Effector memory CD4-positive, alpha-beta T cell (primary cell): ENCODE data around the gene PRKCE.

ENCODE experiments used
- DNase-seq, 3 donors: peaks; one replicate each; pipeline ENCODE4 v3.0.0-alpha.2; 2020
- H3K27ac ChIP-seq: 2 replicates; pipeline ENCODE4 v1.7.0; 2013; ENCODE audit warnings: mild to moderate bottlenecking, low read length, moderate library complexity; ENCODE audit not compliant: insufficient read depth, poor library complexity, severe bottlenecking
- H3K27me3 ChIP-seq: replicated peaks from 2 replicates; pipeline ENCODE4 v1.7.0; 2013; ENCODE audit warnings: mild to moderate bottlenecking, low read length; ENCODE audit not compliant: insufficient read depth, control insufficient read depth, poor library complexity, severe bottlenecking
- H3K36me3 ChIP-seq: 2 replicates; pipeline ENCODE4 v1.7.0; 2013; ENCODE audit warnings: mild to moderate bottlenecking, low read length, moderate library complexity; ENCODE audit not compliant: control insufficient read depth, insufficient read depth
- H3K4me1 ChIP-seq: 2 replicates; pipeline ENCODE4 v1.7.0; 2013; ENCODE audit warnings: low read length, mild to moderate bottlenecking; ENCODE audit not compliant: control insufficient read depth, insufficient read depth, poor library complexity, severe bottlenecking
- H3K4me3 ChIP-seq: 2 replicates; pipeline ENCODE4 v1.7.0; 2013; ENCODE audit warnings: low read length, low read depth, mild to moderate bottlenecking; ENCODE audit not compliant: insufficient read depth, poor library complexity, severe bottlenecking
- H3K9me3 ChIP-seq: 2 replicates; pipeline ENCODE4 v1.7.0; 2013; ENCODE audit warnings: mild to moderate bottlenecking, low read length, moderate library complexity; ENCODE audit not compliant: control insufficient read depth

Gene PRKCE

GRCh38 chr2:45918463-45919159 is 267.1 kb downstream of the PRKCE start:
- H3K27me3 ChIP-seq = no peaks in the 10 kb centered on the region
- H3K27ac ChIP-seq = no peak overlapping the region
- H3K4me1 ChIP-seq = no peaks in the 10 kb centered on the region
- DNase-seq = no peak
- H3K9me3 ChIP-seq = no peaks in the 10 kb centered on the region
- no peaks in the 10 kb centered on the region for H3K36me3 ChIP-seq
- no peak overlapping the region for H3K4me3 ChIP-seq

- Histone ChIP-seq H3K36me3 (no peaks in the 10 kb centered on the region), H3K27ac (no peak overlapping the region), H3K4me3 (no peak overlapping the region), H3K9me3 (no peaks in the 10 kb centered on the region), H3K27me3 (no peaks in the 10 kb centered on the region), H3K4me1 (no peaks in the 10 kb centered on the region)
- no peak for DNase-seq
Measured at GRCh38 chr2:45919160-45919650, 267.7 kb downstream of the PRKCE start.

DNA sequence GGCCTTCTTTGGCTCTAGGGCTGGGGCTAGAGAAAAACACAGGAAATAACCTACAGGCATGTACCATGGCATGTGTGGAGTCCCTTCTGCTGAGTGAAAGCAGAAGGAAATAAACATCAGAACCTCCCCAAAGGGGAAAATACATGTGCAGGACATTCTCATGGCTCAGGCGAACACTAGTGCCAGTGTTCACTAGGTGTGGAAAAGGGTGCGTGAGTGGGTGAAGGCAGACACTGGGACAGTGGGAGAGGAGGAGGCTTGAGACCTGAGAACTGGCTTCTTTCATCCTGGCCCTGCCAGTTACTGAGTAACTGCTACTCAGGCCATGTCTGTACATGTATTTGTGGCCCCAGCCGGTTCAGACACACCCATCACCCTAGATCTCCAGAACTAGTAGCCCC is 268.2 kb downstream of the PRKCE start:
- no peak overlapping the region for H3K27ac ChIP-seq
- DNase-seq = no peak

DNA sequence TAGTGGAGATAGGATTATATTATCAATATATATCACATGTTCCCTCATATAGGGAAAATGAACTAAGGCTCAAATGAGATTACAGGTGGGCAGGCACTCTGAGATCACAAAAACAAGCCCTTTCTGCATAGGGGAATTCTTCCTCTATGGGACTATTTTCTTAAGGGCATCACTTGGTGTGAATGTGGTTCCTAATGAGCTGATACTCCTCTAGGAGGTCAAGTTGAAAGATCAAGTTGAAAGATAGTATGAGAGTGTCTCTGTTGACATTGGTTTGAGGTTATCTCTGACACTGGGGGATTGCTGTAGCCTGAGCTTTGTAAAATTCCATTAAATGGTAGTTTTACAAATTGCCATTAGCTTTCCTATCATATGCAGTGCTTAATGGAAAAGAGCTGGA is 270.4 kb downstream of the PRKCE start:
- DNase-seq = no peak

More for the DNA sequence above, 268.2 kb downstream of the PRKCE start:
- Histone ChIP-seq H3K9me3 (no peaks in the 10 kb centered on the region), H3K4me3 (no peak overlapping the region), H3K27me3 (no peaks in the 10 kb centered on the region), H3K36me3 (no peaks in the 10 kb centered on the region), H3K4me1 (no peaks in the 10 kb centered on the region)

GRCh38 chr2:45922577-45922988 is 271.1 kb downstream of the PRKCE start:
- no peak overlapping the region for H3K27ac ChIP-seq
- H3K9me3 ChIP-seq = no peaks in the 10 kb centered on the region
- H3K4me3 ChIP-seq = no peak overlapping the region
- no peaks in the 10 kb centered on the region for H3K36me3 ChIP-seq
- no peaks in the 10 kb centered on the region for H3K4me1 ChIP-seq
- H3K27me3 ChIP-seq = no peaks in the 10 kb centered on the region
- DNase-seq = no peak

More for the DNA sequence above, 270.4 kb downstream of the PRKCE start:
- Histone ChIP-seq H3K27me3 (no peaks in the 10 kb centered on the region), H3K4me3 (no peak overlapping the region), H3K36me3 (no peaks in the 10 kb centered on the region), H3K9me3 (no peaks in the 10 kb centered on the region), H3K4me1 (no peaks in the 10 kb centered on the region), H3K27ac (no peak overlapping the region)

- no peak for DNase-seq
- H3K4me1 ChIP-seq = no peaks in the 10 kb centered on the region
- no peaks in the 10 kb centered on the region for H3K27me3 ChIP-seq
- H3K4me3 ChIP-seq = no peak overlapping the region
- H3K27ac ChIP-seq = no peak overlapping the region
- H3K36me3 ChIP-seq = no peaks in the 10 kb centered on the region
- no peaks in the 10 kb centered on the region for H3K9me3 ChIP-seq
Measured at GRCh38 chr2:45923701-45924100, 272.2 kb downstream of the PRKCE start.

GRCh38 chr2:45925026-45925425 is 273.6 kb downstream of the PRKCE start:
- no peak for DNase-seq
- Histone ChIP-seq H3K9me3 (no peaks in the 10 kb centered on the region), H3K27me3 (no peaks in the 10 kb centered on the region), H3K4me3 (no peak overlapping the region), H3K36me3 (no peaks in the 10 kb centered on the region), H3K27ac (no peak overlapping the region), H3K4me1 (no peaks in the 10 kb centered on the region)

DNA sequence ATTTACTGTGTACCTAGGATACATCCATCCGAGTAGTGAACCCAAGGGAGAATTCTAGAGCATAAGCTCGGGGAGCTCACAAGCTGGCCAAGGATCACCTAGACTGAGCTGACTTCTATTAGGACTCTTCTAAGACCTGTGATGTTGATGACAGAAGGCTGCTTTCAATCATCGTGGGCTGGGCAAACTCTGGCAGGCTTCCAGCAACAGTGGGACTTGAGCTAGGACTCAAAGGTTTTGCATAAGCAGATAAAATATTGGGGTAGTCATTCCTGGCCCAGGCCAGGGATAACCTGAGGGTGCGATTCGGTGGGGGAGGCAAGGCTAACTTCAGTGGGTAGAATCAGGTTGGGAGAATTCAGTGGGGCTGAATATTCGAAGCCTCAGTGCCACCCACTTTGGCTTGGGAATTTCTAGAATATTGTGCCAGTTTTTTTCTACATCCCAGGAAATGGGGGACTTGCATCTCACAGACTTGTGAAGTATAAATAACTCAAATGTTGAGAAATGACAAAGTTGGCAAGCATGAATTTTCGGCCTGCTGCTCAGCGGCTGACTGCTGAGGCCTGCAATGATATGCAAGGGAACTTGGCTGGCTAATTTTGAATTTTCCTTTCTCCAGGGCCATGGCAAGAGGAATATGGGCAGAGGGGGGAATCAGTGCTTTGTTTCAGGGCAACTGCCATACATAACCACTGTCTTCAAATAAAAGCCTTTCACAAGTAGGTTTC is 274.3 kb downstream of the PRKCE start:
- H3K9me3 ChIP-seq = no peaks in the 10 kb centered on the region
- DNase-seq = no peak
- H3K27me3 ChIP-seq = no peaks in the 10 kb centered on the region
- H3K4me1 ChIP-seq = no peaks in the 10 kb centered on the region
- H3K27ac ChIP-seq = no peak overlapping the region
- H3K36me3 ChIP-seq = no peaks in the 10 kb centered on the region
- H3K4me3 ChIP-seq = no peak overlapping the region

- H3K27me3 ChIP-seq = no peaks in the 10 kb centered on the region
- no peaks in the 10 kb centered on the region for H3K4me1 ChIP-seq
- no peaks in the 10 kb centered on the region for H3K9me3 ChIP-seq
- H3K27ac ChIP-seq = no peak overlapping the region
- H3K36me3 ChIP-seq = no peaks in the 10 kb centered on the region
- no peak for DNase-seq
- H3K4me3 ChIP-seq = no peak overlapping the region
Measured at GRCh38 chr2:45928946-45929345, 277.5 kb downstream of the PRKCE start.

- no peaks in the 10 kb centered on the region for H3K36me3 ChIP-seq
- no peak for DNase-seq
- H3K4me1 ChIP-seq = no peaks in the 10 kb centered on the region
- H3K4me3 ChIP-seq = no peak overlapping the region
- H3K9me3 ChIP-seq = no peaks in the 10 kb centered on the region
- no peaks in the 10 kb centered on the region for H3K27me3 ChIP-seq
- no peak overlapping the region for H3K27ac ChIP-seq
Measured at GRCh38 chr2:45929674-45930395, 278.4 kb downstream of the PRKCE start.
